GM21390 (cell line): ENCODE data around the gene CDH3.
A peak's percentile ranks its signal among the peaks of the same experiment; 100 is the strongest.
"Not testable (repeated sequence)": the region's sequence is repeated elsewhere in the genome, so short reads cannot be mapped to it uniquely, and the experiment has no call there.

Source experiments
- ATAC-seq: cut with Tn5 transposase; IDR thresholded peaks from one replicate; pipeline ENCODE4 v1.9.1; 2021; ENCODE audit not compliant: unreplicated experiment

CDH3 gene

DNA sequence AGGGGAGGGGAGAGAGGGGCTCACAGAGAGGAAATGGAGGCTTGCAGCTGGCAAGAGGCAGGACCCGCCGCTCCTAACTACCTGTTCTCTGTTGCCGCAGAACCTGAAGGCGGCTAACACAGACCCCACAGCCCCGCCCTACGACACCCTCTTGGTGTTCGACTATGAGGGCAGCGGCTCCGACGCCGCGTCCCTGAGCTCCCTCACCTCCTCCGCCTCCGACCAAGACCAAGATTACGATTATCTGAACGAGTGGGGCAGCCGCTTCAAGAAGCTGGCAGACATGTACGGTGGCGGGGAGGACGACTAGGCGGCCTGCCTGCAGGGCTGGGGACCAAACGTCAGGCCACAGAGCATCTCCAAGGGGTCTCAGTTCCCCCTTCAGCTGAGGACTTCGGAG is 53.0 kb downstream of the CDH3 start:
- ATAC-seq = no peak

DNA sequence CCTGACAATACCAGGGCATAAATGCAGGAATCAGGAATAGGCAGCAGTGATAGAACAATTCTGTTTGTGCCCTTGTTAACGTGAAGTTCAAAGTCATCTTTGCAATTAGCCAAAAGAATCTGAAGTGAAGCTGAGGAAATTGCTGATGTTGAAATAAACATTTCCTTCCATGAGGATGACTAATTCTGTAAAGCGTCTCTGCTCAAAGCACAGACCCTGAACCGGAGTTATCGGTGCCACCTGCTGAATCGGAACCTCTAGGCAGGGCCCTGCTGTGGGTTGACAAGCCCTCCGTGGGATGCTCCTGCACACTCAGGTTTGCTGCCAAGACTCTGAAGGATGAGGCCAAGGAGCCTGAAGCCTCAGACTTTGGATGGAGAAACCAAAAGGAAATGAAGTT is 55.0 kb downstream of the CDH3 start:
- ATAC-seq = no peak

GRCh38 chr16:68700831-68701230 is 55.7 kb downstream of the CDH3 start:
- ATAC-seq = no peak

DNA sequence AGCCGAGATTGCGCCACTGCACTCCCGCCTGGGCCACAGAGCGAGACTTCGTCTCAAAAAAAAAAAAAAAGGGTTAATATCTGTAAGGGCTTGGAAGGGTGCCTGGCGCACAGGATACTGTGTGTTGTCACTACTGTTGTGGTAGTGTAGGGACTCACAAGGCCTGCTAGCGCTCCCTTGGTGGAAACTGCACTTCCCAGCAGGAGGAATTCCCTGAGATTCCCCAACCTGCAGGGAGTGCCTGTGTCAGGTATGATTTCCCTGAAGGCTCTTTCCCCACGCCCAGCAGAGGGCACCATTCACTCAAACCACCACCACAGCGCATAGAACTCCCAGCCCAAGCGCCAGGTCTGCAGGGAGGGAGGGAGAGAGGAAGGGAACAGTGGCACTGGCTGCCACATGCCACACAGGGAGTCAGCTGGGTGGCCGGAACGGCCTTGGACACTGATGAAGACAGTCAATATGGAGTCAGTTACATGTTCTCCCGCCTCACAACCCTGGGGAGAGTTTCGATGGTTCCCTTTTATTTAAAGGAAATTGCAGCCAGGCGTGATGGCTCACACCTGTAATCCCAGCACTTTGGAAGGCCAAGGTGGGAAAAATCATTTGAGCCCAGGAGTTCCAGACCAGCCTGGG is 59.2 kb downstream of the CDH3 start:
- ATAC-seq = no peak

- no peak for ATAC-seq
Measured at GRCh38 chr16:68707340-68708152, 62.4 kb downstream of the CDH3 start.

DNA sequence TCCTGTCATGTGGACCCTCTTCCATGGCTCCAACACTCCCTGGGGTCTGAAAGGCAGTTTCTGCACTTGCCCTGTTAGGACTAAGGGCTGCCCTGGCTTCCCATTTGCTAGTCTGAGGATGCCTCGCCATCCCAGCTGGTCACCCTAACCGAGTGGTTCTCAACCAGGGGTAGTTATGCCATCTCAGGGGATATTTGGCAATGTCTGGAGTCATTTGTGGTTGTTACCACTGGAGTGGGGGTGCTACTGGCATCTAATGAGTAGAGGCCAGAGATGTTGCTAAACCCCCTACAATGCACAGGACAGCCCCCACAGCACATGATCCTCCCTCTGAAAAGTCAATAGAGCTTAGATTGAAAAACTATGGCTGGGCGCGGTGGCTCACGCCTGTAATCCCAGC is 65.1 kb downstream of the CDH3 start:
- no peak for ATAC-seq

DNA sequence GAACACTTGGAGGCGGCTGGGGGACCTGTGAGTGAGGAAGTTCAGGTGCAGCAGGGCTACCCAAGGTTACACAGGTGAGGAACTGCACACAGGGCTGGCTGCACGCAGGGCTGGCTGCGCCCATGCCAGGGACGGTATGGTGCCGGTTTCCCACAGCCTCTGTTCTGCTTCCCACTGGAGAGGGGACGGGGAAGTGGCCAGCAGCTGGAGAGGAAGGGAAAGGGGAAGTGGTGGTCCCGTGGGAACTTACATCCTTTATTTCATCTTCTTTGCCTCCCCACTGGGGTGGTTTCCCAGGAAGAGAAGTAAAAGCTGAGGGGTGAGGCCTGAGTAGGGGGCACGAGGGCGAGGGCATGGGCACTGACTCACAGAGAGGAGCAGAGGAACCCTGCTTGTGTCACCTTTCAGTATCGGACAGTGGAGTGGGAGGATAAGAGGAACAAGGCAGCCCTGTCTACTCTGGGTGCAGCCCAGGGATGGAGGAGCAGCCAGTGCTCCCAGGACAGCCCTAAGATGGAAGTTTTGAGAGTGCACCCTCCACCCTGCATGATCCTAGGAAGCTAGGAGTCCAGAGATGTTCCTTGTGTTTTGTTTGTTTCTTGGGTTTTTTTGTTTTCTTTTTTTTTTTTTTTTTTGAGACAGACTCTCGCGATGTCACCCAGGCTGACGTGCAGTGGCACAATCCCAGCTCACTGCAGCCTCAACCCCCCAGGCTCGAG is 66.5 kb downstream of the CDH3 start:
- ATAC-seq = no peak

DNA sequence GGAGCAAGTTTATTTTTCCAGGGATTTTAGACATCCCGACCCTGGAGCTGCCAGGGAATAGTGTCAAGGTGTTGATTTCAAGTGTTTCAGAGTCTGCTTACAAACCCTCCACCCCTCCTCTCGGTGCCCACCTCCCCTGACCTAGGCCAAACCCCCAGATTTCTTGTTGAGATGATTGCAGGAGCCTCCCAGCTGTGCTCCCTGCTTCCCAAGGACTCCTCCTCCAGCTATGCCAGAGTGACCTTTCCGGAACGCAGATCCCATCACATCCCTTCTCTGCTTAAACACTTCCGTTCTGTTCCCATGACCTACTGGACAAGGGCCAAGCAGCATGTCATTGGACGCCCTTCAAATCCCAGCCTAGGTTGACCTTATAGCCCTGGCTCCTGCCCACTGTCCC is 68.3 kb downstream of the CDH3 start:
- no peak for ATAC-seq

GRCh38 chr16:68715471-68715870 is 70.4 kb downstream of the CDH3 start:
- ATAC-seq = no peak

DNA sequence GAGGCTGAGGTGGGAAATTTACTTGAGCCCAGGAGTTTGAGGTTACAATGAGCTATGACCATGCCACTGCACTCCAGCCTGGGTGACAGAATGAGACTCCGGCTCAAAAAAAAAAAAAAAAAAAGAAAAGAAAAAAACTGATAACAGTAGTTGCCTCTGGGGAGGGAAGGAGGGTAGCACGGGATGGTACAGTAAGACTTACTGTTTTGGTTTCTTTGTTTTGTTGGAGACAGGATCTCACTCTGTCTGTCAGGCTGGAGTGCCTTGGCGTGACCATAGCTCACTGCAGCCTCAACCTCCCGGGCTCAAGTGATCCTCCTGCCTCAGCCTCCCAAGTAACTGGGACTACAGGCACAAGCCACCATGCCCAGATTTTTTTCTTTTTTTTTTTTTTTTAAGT is 71.4 kb downstream of the CDH3 start:
- not testable (repeated sequence) for ATAC-seq

GRCh38 chr16:68717684-68718083 is 72.6 kb downstream of the CDH3 start:
- ATAC-seq = no peak

DNA sequence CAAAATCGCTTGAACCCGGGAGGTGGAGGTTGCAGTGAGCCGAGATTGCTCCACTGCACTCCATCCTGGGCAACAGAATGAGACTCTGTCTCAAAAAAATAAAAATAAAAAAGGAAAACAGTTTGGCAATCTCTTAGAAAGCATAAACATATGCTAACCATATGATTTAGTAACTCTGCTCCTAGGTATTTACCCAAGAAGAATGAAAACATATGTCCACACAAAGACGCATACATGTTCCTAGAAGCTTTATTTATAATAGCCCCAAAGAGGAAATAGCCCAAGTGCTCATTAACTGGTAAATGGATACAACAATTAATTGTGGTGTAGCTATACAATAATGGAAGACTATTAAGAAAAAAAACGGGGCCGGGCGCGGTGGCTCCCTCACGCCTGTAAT is 73.5 kb downstream of the CDH3 start:
- ATAC-seq = no peak

DNA sequence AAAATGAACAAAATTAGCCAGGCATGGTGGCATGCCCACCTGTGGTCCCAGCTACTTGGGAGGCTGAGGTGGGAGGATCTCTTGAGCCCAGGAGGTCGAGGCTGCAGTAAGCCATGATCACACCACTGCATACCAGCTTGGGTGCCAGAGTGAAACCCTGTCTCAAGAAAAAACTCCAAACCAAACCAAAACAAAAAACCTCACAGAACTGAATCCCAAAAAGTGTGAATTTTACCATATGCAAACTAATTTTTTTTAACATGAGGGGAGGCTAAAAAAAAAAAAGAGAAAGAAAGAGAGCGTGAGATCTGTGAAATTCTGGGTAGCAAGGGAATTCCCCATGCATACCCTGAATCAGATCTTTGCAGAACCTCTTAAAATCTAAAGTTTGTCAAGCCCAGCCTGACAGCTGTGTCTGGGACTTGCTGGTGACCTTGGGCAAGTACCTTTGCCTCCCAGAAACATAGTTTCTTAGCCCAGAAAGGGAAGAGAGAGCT is 74.9 kb downstream of the CDH3 start:
- peak; percentile 86 for ATAC-seq

- no peak for ATAC-seq
Measured at GRCh38 chr16:68722119-68723024, 77.3 kb downstream of the CDH3 start.

GRCh38 chr16:68724797-68725196 is 79.7 kb downstream of the CDH3 start:
- no peak for ATAC-seq

DNA sequence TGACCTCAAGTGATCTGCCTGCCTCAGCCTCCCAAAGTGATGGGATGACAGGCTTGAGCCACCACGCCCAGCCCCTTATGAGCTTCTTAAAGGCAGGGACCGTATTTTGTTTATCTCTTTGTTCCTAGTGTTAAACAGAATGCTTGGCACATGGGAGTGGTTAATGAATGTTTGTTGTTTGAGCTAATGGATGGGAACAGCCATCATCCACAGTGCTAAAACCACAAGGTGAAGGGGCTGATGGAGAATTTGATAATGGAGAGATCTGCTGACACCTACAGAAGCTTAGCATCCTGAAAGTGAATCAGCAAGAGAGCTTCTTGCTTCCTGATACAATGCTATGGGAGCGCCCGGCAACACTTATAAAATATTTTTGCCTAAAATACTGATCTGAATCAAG is 83.4 kb downstream of the CDH3 start:
- no peak for ATAC-seq

DNA sequence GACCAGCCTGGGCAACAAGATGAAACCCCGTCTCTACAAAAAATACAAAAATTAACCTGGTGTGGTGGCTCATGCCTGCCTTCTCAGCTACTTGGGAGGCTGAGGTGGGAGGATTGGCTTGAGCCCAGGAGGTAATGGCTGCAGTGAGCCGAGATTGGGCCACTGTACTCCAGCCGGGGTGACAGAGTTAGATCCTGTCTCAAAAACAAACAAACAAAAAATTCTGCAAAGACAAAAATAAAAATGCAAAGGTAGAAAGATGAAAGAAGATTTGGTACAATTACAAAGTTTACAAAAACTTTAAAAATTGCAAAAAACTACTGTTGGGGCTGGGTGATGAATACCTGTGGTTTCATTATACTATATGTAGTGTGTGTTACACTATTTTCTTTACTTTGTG is 86.5 kb downstream of the CDH3 start:
- ATAC-seq = no peak

- ATAC-seq = no peak
Measured at GRCh38 chr16:68732042-68732680, 87.1 kb downstream of the CDH3 start.

- ATAC-seq = no peak
Measured at GRCh38 chr16:68732741-68733399, 87.8 kb downstream of the CDH3 start.

GRCh38 chr16:68733570-68733969 is 88.5 kb downstream of the CDH3 start:
- no peak for ATAC-seq
